Stimulated activated CD8-positive, alpha-beta memory T cell treated with anti-CD3 and anti-CD28 coated beads, Interleukin-15, amount 100 ng/mL, for 24 hours (primary cell): ENCODE data around the gene KIAA0513.

Source experiments
- DNase-seq: peaks from one replicate; pipeline ENCODE4 v3.0.0-alpha.2; 2020; ENCODE audit warnings: low read depth

Gene KIAA0513

GRCh38 chr16:85072947-85073346, 45.4 kb downstream of the KIAA0513 start:
- DNase-seq = no peak

DNA sequence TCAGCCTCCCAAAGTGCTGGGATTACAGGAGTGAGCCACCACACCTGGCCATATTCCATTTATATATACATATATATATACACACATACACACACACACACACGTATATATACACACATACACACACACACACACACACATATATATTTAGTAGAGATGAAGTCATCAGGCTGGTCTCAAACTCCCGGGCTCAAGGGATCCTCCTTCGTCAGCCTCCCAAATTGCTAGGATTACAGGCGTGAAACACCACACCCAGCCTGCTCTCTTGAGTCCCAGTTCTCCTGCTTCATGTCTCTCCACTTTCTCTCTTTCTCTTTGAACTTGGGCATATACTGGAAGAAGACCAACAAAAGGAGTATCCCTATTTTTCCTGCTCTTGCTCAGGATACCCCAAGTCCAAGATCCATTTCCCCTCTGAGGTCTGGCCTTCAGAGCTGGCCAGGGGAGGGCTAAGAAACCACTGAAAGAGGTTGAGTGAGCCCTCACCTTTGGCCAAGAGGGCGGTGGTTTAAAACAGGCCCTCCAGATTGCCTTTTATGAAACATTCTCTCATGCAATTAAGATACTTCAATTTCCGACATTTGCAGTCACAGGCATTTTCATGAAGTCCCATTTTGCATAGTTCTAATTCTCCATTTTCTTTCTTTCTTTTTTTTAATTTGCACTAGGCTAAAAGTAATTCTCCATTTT, 46.8 kb downstream of the KIAA0513 start:
- DNase-seq = no peak

- no peak for DNase-seq
Measured at GRCh38 chr16:85075236-85075924, 47.8 kb downstream of the KIAA0513 start.

DNA sequence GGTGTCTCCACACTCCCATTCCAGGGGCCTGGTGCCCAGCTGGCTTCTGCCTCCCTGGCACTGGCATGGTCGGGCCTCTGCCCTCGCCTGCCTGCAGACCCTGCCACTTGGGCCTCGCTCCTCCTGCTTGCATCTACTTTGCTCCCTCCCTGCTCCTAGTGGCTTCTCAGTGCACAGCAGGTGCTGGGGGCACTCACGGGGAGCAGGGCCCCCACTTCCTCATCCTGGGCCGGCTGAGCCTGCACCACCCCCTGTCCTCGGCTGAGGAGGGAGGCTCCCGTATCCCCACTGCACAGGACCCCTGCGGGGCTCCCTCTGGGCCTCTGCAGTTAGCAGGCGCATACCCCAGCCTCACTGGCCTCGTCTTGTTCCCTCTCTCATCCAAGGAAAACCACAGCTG, 49.4 kb downstream of the KIAA0513 start:
- DNase-seq = no peak

- DNase-seq = no peak
Measured at GRCh38 chr16:85077576-85078125, 50.1 kb downstream of the KIAA0513 start.

DNA sequence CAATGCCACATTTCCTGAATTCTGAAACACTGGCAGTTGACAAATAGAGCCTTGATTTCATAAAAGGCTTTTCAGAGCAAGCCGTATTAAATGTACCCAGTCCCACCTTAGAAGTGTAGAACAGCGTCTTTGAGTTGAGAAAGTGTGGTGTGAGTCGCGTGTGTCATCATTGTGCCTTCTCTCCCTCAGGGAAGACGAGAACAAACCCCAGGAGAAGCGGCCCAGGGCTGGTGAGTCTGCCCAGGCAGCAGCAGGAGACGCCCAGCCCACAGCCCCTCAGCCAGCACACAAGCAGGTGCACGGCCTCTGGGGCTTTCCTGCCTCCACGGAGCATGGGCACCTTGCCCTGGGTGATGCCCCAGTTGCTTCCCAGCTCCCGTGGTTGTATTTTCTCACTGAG, 50.6 kb downstream of the KIAA0513 start:
- DNase-seq = no peak

DNA sequence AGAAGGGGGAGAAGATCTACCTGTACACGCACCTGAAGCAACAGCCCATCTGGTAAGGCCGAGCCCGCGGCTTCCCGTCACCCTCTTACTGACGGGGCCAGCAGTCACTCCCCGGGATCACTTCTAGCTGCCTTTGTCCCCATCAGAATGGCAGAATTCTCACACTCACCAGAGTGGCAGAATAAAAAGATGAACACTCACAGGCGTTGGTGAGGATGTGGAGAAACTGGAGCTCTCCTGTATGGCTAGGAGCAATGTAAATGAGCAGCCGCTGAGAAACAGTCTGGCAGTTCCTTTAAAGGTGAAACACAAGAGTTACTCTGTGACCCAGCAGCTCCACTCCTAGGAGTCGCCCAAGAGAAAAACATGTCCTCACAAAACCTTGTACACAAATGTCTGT, 51.4 kb downstream of the KIAA0513 start:
- no peak for DNase-seq

GRCh38 chr16:85079785-85080570, 52.4 kb downstream of the KIAA0513 start:
- DNase-seq = no peak

GRCh38 chr16:85081038-85081437, 53.4 kb downstream of the KIAA0513 start:
- no peak for DNase-seq

DNA sequence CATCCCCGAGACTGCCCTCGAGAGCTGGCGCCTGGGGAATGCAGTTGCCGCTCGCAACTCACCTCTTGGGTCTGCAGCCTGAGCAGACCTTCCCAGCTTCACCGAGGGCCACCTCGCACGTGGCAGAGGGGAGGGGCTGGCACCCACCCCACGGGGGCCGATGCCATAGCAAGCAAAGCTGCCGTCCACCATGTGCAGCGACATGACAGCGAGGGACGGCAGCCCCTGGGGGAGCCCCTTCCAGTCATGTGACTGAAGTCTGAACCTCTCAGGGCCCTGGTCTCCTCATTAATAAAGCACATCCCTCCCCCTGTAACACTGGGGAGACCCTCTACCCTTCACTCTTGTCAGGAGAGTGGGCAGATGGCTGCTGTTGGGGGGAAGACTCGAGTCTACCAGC, 54.2 kb downstream of the KIAA0513 start:
- no peak for DNase-seq

DNA sequence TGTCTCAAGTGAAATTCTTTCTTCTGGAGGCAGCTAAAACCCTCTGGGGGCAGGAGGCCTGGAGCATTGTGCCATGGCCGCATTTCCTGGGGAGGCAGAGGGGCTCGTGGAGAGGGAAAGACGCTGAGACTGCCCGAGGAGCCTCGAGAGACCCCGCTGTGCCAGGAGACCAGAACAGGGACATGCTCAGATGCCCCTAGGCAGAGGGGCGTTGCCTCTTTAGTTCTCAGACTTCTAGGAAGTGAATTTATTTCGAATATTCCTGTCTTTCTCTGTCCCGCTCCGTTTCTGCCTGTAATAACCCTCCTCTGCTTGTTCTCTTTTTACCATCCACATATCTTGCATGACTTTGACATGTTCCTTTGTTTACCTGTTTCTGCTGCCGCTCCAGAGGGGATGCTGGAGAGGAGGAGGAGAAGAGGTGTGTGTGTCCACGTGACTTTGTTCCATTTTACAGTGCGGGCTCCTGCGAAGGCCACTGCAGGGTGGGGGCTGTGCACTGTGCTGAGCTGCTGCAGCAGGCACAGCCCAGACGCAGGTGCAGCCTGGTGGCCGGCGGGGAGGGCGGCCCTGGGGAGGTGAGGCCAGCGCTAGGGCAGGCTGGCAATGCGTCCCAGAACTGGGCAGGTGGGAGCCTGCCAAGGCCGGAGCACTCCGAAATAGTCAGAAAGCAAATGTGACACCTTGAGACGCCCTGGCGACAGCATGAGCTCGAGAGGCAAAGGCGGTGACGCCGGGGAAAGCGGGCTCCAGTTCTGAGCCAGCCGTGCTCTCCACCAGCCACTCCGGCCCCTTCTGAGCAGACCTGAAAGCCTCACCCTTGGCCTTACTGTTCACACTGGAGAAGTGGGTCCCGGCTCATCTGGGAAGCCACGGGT, 54.8 kb downstream of the KIAA0513 start:
- no peak for DNase-seq

DNA sequence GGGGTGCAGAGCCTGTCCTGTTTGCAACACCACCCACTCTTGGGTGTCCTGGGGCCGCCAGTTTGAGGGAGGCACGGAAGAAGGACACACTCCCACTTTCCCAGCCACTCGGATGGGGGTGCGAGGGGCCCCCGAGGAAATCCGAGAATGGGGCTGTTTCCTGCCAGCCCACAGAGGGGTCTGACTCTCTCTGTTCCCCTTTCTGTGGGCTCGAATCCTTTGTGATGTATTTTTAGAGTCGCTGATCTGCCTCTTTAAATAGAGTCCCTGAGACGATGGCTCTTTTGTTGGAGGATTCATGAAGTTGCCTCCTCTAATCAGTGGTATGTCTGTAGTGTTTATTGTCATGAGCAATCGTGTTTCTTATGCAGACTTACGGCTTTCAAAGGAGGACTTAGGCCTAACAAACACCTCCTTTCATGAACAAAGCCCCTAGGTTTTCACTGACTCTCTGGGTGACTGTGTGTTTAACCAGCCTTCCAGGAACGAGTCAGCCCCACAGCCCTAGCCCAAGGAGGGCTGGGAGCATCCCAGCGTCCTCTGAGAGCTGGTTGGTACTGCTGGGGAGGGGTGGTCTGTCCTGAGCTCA, 55.5 kb downstream of the KIAA0513 start:
- DNase-seq = no peak

DNA sequence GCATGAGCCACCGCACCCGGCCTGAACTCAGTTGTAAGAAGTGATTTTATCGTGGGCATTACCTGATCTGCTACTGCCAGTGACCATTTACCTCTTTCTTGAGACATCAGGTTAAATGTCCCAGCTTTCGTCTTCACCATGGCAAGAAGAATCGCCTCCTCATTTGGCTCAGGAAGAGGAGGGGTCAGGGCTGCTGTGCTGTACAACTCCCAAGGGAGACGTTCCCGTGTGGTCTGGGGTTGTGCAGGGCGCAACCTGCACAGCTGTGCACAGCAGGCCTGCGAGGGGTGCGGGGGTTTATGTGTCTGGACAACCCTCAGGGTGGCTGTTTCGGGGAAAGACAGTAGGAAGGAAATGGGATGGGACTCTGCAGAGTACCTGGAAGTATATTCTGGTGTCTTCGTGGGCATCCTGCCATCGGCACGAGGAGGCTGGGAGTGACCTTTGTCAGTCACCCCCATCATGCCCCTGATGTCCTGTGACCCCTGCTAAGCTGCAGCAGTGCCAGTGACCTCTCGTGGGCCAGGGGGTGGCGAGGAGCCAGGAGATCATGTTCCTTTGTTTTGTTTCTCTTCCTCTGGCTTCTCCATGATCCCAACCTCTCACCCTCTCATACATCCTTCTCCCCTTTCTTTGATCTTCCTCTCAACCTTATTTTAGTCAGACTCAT, 57.4 kb downstream of the KIAA0513 start:
- no peak for DNase-seq

- DNase-seq = no peak
Measured at GRCh38 chr16:85085721-85086120, 58.1 kb downstream of the KIAA0513 start.

GRCh38 chr16:85086347-85087291, 59.0 kb downstream of the KIAA0513 start:
- DNase-seq = peak; percentile 45

- no peak for DNase-seq
Measured at GRCh38 chr16:85087899-85088569, 60.4 kb downstream of the KIAA0513 start.

DNA sequence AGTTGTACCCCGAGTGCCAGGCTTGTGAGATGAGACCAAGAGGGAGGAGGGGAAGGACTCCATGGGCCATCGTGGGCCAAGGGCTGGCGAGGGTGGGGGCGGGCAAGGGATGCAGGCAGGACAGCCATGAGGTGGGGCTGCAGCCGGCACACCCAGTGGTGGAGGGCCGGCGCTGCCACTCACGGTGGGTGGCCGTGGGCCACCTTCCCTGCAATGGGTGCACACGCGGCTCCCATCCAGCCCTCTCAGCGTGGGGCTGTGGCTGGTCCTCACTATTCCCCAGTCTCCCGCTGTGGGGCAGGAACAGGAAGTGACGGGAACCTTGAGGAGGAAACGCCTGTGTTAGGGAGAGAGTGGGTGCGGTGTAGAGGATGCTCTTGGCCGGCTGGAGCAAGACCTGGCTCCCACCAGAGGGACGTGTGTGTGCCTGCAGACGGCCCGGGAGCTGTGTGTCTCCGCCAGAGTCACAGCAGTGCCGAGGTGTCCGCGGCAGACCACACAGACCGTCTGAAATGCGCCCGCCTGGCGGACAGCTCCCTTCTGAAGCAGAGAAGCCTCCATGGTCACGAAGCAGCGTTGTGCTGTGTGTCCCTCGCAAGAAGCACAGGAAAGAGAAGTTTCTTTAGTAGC, 61.1 kb downstream of the KIAA0513 start:
- no peak for DNase-seq

- no peak for DNase-seq
Measured at GRCh38 chr16:85089525-85089924, 61.9 kb downstream of the KIAA0513 start.

DNA sequence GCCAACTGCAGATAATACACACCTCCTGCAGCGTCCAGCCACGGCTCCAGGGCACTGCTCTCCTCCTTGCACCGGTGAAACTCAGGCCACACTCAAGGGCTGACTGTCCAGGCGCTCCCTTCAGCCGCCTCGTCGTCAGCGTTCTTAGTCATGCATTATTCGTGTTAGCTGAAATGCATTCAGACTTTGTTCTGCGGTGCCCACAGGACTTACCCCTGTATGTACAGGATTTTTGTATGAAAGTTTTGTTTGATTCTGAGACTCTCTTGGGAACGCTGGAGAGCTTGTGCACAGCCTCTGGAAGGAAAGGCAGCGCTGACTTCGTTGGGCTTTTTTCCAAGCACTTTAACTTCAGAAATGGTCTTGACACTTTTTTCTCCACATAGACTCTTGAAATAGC, 62.6 kb downstream of the KIAA0513 start:
- no peak for DNase-seq
